ENCODE measurements around the gene RFC2.

Gene RFC2

GRCh38 chr7:74254129-74254857, at the start of gene RFC2:
TSS of gene RFC2 (minus strand) at chr7:74254399. CDS start at chr7:74254383, 16 bp downstream.
- DNase-seq (ENCODE audit: low spot score) = peak; percentile 94

- no peak for DNase-seq (ENCODE audit: low spot score)
Measured at GRCh38 chr7:74302745-74303221, 48.6 kb upstream of the RFC2 start.

- no peak for DNase-seq (ENCODE audit: low spot score)
Measured at GRCh38 chr7:74300926-74301325, 46.7 kb upstream of the RFC2 start.

- DNase-seq (ENCODE audit: low spot score) = no peak
Measured at GRCh38 chr7:74299401-74299800, 45.2 kb upstream of the RFC2 start.

GRCh38 chr7:74297516-74298233, 43.5 kb upstream of the RFC2 start:
- DNase-seq (ENCODE audit: low spot score) = no peak

- DNase-seq (ENCODE audit: low spot score) = peak; percentile 53
Measured at GRCh38 chr7:74294191-74294998, 40.2 kb upstream of the RFC2 start.

- DNase-seq (ENCODE audit: low spot score) = no peak
Measured at GRCh38 chr7:74293577-74293908, 39.3 kb upstream of the RFC2 start.

GRCh38 chr7:74292757-74293576, 38.8 kb upstream of the RFC2 start:
- DNase-seq (ENCODE audit: low spot score) = no peak

- no peak for DNase-seq (ENCODE audit: low spot score)
Measured at GRCh38 chr7:74291535-74291934, 37.3 kb upstream of the RFC2 start.

GRCh38 chr7:74290981-74291441, 36.8 kb upstream of the RFC2 start:
- DNase-seq (ENCODE audit: low spot score) = no peak

GRCh38 chr7:74290553-74290950, 36.4 kb upstream of the RFC2 start:
- DNase-seq (ENCODE audit: low spot score) = no peak

- no peak for DNase-seq (ENCODE audit: low spot score)
Measured at GRCh38 chr7:74289659-74290552, 35.7 kb upstream of the RFC2 start.

GRCh38 chr7:74289018-74289658, 34.9 kb upstream of the RFC2 start, which contains the start of gene CLIP2:
TSS of gene CLIP2 (plus strand) at chr7:74289407. CDS start at chr7:74317547, 28,140 bp downstream.
- DNase-seq (ENCODE audit: low spot score) = peak; percentile 51

- DNase-seq (ENCODE audit: low spot score) = no peak
Measured at GRCh38 chr7:74288034-74288881, 34.1 kb upstream of the RFC2 start.

GRCh38 chr7:74287303-74288033, 33.3 kb upstream of the RFC2 start:
- no peak for DNase-seq (ENCODE audit: low spot score)

GRCh38 chr7:74286131-74286530, 31.9 kb upstream of the RFC2 start:
- no peak for DNase-seq (ENCODE audit: low spot score)

- no peak for DNase-seq (ENCODE audit: low spot score)
Measured at GRCh38 chr7:74284781-74285259, 30.6 kb upstream of the RFC2 start.

GRCh38 chr7:74283858-74284447, 29.8 kb upstream of the RFC2 start:
- no peak for DNase-seq (ENCODE audit: low spot score)

Measured in kidney capillary endothelial cell (primary cell).